Adipocyte (in vitro differentiated cells): ENCODE measurements around the gene KRT71.

ENCODE experiments used
- DNase-seq: peaks from one replicate; pipeline ENCODE4 v3.0.0-alpha.2; 2015; ENCODE audit warnings: low read depth
- H3K27me3 ChIP-seq: replicated peaks from 2 replicates; pipeline ENCODE4 v1.7.0; 2013; ENCODE audit warnings: mild to moderate bottlenecking, low read length, moderate library complexity; ENCODE audit not compliant: control insufficient read depth, insufficient read depth
- H3K36me3 ChIP-seq: 2 replicates; pipeline ENCODE4 v1.7.0; 2013; ENCODE audit warnings: low read length, mild to moderate bottlenecking, moderate library complexity; ENCODE audit not compliant: control insufficient read depth, insufficient read depth, severe bottlenecking
- H3K4me1 ChIP-seq: 2 replicates; pipeline ENCODE4 v1.7.0; 2013; ENCODE audit warnings: mild to moderate bottlenecking, low read length, moderate library complexity; ENCODE audit not compliant: control insufficient read depth, insufficient read depth
- H3K4me3 ChIP-seq: 2 replicates; pipeline ENCODE4 v1.7.0; 2013; ENCODE audit warnings: mild to moderate bottlenecking, low read length, moderate library complexity
- H3K9ac ChIP-seq: 2 replicates; pipeline ENCODE4 v1.7.0; 2013; ENCODE audit warnings: mild to moderate bottlenecking, low read length, moderate library complexity
- H3K9me3 ChIP-seq: 2 replicates; pipeline ENCODE4 v1.7.0; 2013; ENCODE audit warnings: mild to moderate bottlenecking, low read length, moderate library complexity; ENCODE audit not compliant: control insufficient read depth

Gene KRT71

DNA sequence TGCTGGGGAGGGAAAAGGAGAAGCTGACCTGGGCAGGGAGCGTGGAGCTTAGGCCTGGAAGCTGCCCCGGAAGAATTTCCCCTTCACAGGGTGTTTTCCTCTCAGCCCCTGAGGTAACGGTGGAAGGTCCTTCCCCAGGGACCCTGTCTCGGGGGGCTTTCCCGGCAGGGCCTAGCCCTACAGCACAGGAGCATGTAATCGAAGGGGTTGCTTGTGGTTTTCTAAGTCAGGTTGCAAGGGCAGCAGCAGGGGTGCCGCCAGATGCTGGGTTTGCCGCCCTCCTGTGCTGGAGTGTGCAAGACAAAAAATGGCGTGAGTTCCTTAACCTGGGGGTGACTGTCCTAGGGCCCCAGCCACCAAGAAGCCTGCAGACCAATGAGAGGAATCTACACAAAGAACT, 22.3 kb upstream of the KRT71 start:
- H3K36me3 ChIP-seq: no peaks in the 10 kb centered on the region
- H3K9me3 ChIP-seq: no peaks in the 10 kb centered on the region
- DNase-seq: no peak
- no peak overlapping the region for H3K9ac ChIP-seq
- H3K27me3 ChIP-seq: peaks cover 71% of the 10 kb centered on the region
- H3K4me1 ChIP-seq: no peaks in the 10 kb centered on the region
- H3K4me3 ChIP-seq: no peak overlapping the region

DNA sequence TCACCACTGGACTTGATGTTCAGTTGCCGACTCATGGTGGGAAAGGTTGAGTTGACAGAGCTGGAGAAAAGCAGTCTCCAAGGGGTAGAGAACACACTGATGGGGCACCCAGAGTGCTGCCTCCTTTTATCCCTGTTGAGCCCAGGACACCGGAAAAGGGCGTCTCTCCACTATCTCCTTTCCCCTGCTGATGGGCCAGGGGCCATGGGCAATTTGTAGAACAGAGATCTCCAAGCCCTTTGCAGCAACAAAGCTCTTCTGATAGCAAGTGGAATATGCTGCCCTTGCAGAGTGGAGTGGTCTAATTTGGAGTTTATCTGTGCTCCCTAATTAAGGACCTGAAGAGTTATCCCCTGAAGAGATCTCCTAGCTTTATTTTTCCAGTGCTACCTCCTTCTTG, 20.8 kb upstream of the KRT71 start, which contains the start of gene KRT74:
Gene KRT74, minus strand, starts transcription at position 101 of the 400 bp plus-strand sequence. Its CDS starts 66 bp downstream, at position 35.
- H3K27me3 ChIP-seq: peaks cover 72% of the 10 kb centered on the region
- no peaks in the 10 kb centered on the region for H3K36me3 ChIP-seq
- no peaks in the 10 kb centered on the region for H3K4me1 ChIP-seq
- DNase-seq: no peak
- no peak within 1 kb of the TSS for H3K4me3 ChIP-seq
- no peak within 1 kb of the TSS for H3K9ac ChIP-seq
- H3K9me3 ChIP-seq: no peaks in the 10 kb centered on the region

DNA sequence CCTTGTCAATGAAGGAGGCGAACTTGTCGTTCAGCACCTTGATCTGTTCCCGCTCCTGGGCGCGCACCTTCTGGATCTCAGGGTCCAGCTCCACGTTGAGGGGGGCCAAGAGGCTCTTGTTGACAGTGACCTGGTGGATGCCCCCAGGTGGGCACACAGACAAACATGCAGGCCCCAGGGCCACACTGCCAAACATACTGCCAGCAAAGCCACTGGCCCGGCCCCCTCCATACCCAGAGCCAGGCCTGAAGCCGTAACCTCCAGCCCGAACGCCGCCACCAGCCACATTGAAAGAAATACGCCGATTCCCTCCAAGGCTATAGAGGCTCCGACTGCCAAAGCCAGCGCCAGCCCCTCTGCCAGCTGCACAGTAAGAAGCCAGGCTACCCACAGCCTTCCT, 20.4 kb upstream of the KRT71 start:
- no peaks in the 10 kb centered on the region for H3K9me3 ChIP-seq
- H3K4me1 ChIP-seq: no peaks in the 10 kb centered on the region
- H3K27me3 ChIP-seq: peaks cover 76% of the 10 kb centered on the region
- no peak overlapping the region for H3K9ac ChIP-seq
- no peak for DNase-seq
- no peaks in the 10 kb centered on the region for H3K36me3 ChIP-seq
- H3K4me3 ChIP-seq: no peak overlapping the region

- Histone ChIP-seq H3K36me3 (no peaks in the 10 kb centered on the region), H3K4me1 (no peaks in the 10 kb centered on the region), H3K4me3 (no peak overlapping the region), H3K27me3 (peaks cover 88% of the 10 kb centered on the region), H3K9ac (no peak overlapping the region), H3K9me3 (no peaks in the 10 kb centered on the region)
- no peak for DNase-seq
Observed at GRCh38 chr12:52570511-52570910, 17.6 kb upstream of the KRT71 start.

DNA sequence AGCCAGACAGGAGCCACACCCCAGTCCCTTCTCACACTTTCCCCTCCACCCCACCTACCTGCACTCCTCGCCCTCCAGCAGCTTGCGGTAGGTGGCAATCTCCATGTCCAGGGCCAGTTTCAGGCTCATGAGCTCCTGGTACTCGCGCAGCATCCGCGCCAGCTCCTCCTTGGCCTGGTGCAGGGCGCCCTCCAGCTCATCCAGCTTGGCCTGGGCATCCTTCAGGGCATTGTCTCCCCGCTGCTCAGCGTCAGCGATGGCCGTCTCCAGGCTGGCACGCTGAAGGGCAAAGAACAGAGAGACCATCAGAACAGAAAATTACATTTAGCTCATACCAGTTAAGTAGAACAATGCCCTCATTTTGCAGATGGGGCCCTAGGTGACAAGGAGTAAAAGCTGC, 15.2 kb upstream of the KRT71 start:
- Histone ChIP-seq H3K36me3 (no peaks in the 10 kb centered on the region), H3K9me3 (no peaks in the 10 kb centered on the region), H3K4me3 (no peak overlapping the region), H3K27me3 (peaks cover 93% of the 10 kb centered on the region), H3K9ac (no peak overlapping the region), H3K4me1 (no peaks in the 10 kb centered on the region)
- no peak for DNase-seq

GRCh38 chr12:52566847-52567291, 13.9 kb upstream of the KRT71 start:
- no peak overlapping the region for H3K9ac ChIP-seq
- H3K9me3 ChIP-seq: no peaks in the 10 kb centered on the region
- H3K27me3 ChIP-seq: peaks cover 89% of the 10 kb centered on the region
- no peaks in the 10 kb centered on the region for H3K36me3 ChIP-seq
- no peak for DNase-seq
- no peaks in the 10 kb centered on the region for H3K4me1 ChIP-seq
- H3K4me3 ChIP-seq: no peak overlapping the region

GRCh38 chr12:52564582-52564981, 11.6 kb upstream of the KRT71 start:
- Histone ChIP-seq H3K4me1 (no peaks in the 10 kb centered on the region), H3K36me3 (no peaks in the 10 kb centered on the region), H3K9me3 (no peaks in the 10 kb centered on the region), H3K4me3 (no peak overlapping the region), H3K27me3 (peaks cover 86% of the 10 kb centered on the region), H3K9ac (no peak overlapping the region)
- DNase-seq: no peak

- no peaks in the 10 kb centered on the region for H3K36me3 ChIP-seq
- H3K9me3 ChIP-seq: no peaks in the 10 kb centered on the region
- H3K27me3 ChIP-seq: peaks cover 78% of the 10 kb centered on the region
- no peak for DNase-seq
- no peak overlapping the region for H3K4me3 ChIP-seq
- no peaks in the 10 kb centered on the region for H3K4me1 ChIP-seq
- no peak overlapping the region for H3K9ac ChIP-seq
Observed at GRCh38 chr12:52561880-52562449, 9.0 kb upstream of the KRT71 start.

DNA sequence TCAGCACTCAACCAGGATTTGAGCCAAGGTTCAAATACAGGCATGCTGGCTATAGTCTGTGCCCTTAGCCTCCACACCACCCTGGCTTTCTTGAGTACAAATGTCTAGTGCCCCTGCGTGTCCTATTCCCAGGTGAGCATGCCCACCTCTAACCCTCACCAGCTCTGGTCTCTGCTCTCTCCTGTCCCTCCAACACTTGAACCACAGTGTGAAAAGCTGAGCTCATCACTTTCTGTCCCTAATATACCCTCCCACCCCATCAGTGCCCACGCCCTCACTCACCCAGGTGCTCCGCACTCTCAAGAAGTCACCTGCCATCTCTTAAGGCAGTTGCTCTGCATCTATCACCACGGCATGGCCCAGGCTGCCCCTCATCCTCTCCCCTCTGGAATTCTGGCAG, 7.0 kb upstream of the KRT71 start:
- Histone ChIP-seq H3K4me3 (no peak overlapping the region), H3K9ac (no peak overlapping the region), H3K4me1 (no peaks in the 10 kb centered on the region), H3K27me3 (peaks cover 68% of the 10 kb centered on the region), H3K9me3 (no peaks in the 10 kb centered on the region), H3K36me3 (no peaks in the 10 kb centered on the region)
- no peak for DNase-seq

- H3K9me3 ChIP-seq: no peaks in the 10 kb centered on the region
- H3K4me3 ChIP-seq: no peak overlapping the region
- no peaks in the 10 kb centered on the region for H3K36me3 ChIP-seq
- no peaks in the 10 kb centered on the region for H3K4me1 ChIP-seq
- H3K27me3 ChIP-seq: peaks cover 67% of the 10 kb centered on the region
- DNase-seq: no peak
- H3K9ac ChIP-seq: no peak overlapping the region
Observed at GRCh38 chr12:52558781-52559445, 6.0 kb upstream of the KRT71 start.

DNA sequence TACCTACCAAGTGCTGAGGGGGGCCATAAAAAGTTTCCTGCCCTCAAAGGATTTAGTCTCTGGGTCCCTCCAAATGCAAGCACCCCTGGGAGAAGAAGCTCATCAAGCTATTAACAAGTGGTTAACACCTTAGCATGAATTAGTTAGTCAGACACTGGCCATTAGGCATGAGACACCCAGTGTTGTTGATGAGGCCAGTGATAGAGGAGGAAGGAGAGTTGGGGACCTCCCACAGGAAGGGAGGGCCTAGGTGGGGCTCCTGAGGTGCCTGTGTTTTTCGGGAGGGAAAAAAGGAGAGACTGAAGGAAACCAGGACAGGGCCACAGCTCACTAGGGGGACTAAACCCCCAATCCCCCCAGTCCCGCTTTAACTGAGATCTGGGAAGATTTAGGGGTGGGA, 4.5 kb upstream of the KRT71 start:
- no peaks in the 10 kb centered on the region for H3K9me3 ChIP-seq
- no peak overlapping the region for H3K4me3 ChIP-seq
- no peaks in the 10 kb centered on the region for H3K4me1 ChIP-seq
- H3K36me3 ChIP-seq: no peaks in the 10 kb centered on the region
- no peak overlapping the region for H3K9ac ChIP-seq
- no peak for DNase-seq
- peaks cover 72% of the 10 kb centered on the region for H3K27me3 ChIP-seq

- H3K4me1 ChIP-seq: no peaks in the 10 kb centered on the region
- no peak for DNase-seq
- no peak overlapping the region for H3K4me3 ChIP-seq
- no peaks in the 10 kb centered on the region for H3K36me3 ChIP-seq
- H3K9ac ChIP-seq: no peak overlapping the region
- no peaks in the 10 kb centered on the region for H3K9me3 ChIP-seq
- H3K27me3 ChIP-seq: peaks cover 74% of the 10 kb centered on the region
Observed at GRCh38 chr12:52555577-52555976, 2.6 kb upstream of the KRT71 start.
